Brain microvascular endothelial cell (primary cell): ENCODE measurements around the gene SASH1.

Experiments used
- DNase-seq: peaks from one replicate; pipeline ENCODE4 v3.0.0-alpha.2; 2020
- H3K27ac ChIP-seq: fragments of 250-450 bp; sonication (Bioruptor Pico); 2 replicates; pipeline ENCODE4 v1.5.1; 2020; ENCODE audit warnings: mild to moderate bottlenecking, moderate library complexity
- H3K27me3 ChIP-seq: fragments of 250-450 bp; sonication (Bioruptor Pico); replicated peaks from 2 replicates; pipeline ENCODE4 v1.5.1; 2020; ENCODE audit warnings: mild to moderate bottlenecking
- H3K36me3 ChIP-seq: fragments of 250-450 bp; sonication (Bioruptor Pico); replicated peaks from 2 replicates; pipeline ENCODE4 v1.5.1; 2020; ENCODE audit warnings: mild to moderate bottlenecking
- H3K4me3 ChIP-seq: 2 replicates; pipeline ENCODE4 v1.5.1; 2011; ENCODE audit warnings: low read depth, mild to moderate bottlenecking, control low read depth, low read length, moderate library complexity
- CTCF ChIP-seq: IDR thresholded peaks from 2 replicates; pipeline ENCODE4 v1.5.1; 2011; ENCODE audit warnings: low read depth, mild to moderate bottlenecking, moderate library complexity, low read length, control low read depth, inconsistent platforms; ENCODE audit errors: missing control alignments
- in situ Hi-C: cut with HindIII; loops from 2 replicates; pipeline ENCODE4 v1.10.0; 2017; ENCODE audit warnings: low sequenced_read_pairs, low pct_ligation_motif_present

Gene SASH1

GRCh38 chr6:148464319-148465010 lies 121.8 kb downstream of the SASH1 start:
- Histone ChIP-seq H3K27ac (no peak overlapping the region), H3K27me3 (no peaks in the 10 kb centered on the region), H3K36me3 (no peaks in the 10 kb centered on the region), H3K4me3 (no peak overlapping the region)
- DNase-seq = peak; percentile 75
- peak; percentile 92 for TF ChIP-seq CTCF
- in situ Hi-C loops = loop anchor here (25.0 kb wide), 1 partner anchor 277 kb away; no protein-coding TSS in a partner anchor

GRCh38 chr6:148465011-148465335 lies 122.3 kb downstream of the SASH1 start:
- TF ChIP-seq CTCF = no peak
- H3K36me3 ChIP-seq = no peaks in the 10 kb centered on the region
- H3K4me3 ChIP-seq = no peak overlapping the region
- H3K27me3 ChIP-seq = no peaks in the 10 kb centered on the region
- in situ Hi-C loops = loop anchor here (25.0 kb wide), 1 partner anchor 278 kb away; no protein-coding TSS in a partner anchor
- no peak overlapping the region for H3K27ac ChIP-seq
- DNase-seq = no peak

- no peaks in the 10 kb centered on the region for H3K27me3 ChIP-seq
- in situ Hi-C loops = loop anchor here (25.0 kb wide), 1 partner anchor 278 kb away; no protein-coding TSS in a partner anchor
- DNase-seq = no peak
- H3K4me3 ChIP-seq = no peak overlapping the region
- H3K27ac ChIP-seq = no peak overlapping the region
- no peaks in the 10 kb centered on the region for H3K36me3 ChIP-seq
- TF ChIP-seq CTCF = no peak
Measured at GRCh38 chr6:148465670-148466069, 123.0 kb downstream of the SASH1 start.

- TF ChIP-seq CTCF = peak; percentile 33
- Histone ChIP-seq H3K36me3 (no peaks in the 10 kb centered on the region), H3K27me3 (no peaks in the 10 kb centered on the region), H3K27ac (no peak overlapping the region), H3K4me3 (no peak overlapping the region)
- DNase-seq = no peak
- in situ Hi-C loops = loop anchor here (25.0 kb wide), 1 partner anchor 279 kb away; no protein-coding TSS in a partner anchor
Measured at GRCh38 chr6:148466158-148466557, 123.5 kb downstream of the SASH1 start.

- no peak for DNase-seq
- Histone ChIP-seq H3K4me3 (no peak overlapping the region), H3K27me3 (no peaks in the 10 kb centered on the region), H3K36me3 (peaks cover 5% of the 10 kb centered on the region), H3K27ac (no peak overlapping the region)
- TF ChIP-seq CTCF = no peak
- in situ Hi-C loops = loop anchor here (25.0 kb wide), 1 partner anchor 281 kb away; no protein-coding TSS in a partner anchor
Measured at GRCh38 chr6:148467926-148468325, 125.3 kb downstream of the SASH1 start.
